Superior temporal gyrus (tissue), 1 donor: ENCODE data around the gene NPC1.
"Not testable (repeated sequence)": the region's sequence is repeated elsewhere in the genome, so short reads cannot be mapped to it uniquely, and the experiment has no call there.

ENCODE experiments used
- DNase-seq: peaks from one replicate; pipeline ENCODE4 v3.0.0-alpha.2; 2016; ENCODE audit errors: extremely low spot score

The NPC1 gene

DNA sequence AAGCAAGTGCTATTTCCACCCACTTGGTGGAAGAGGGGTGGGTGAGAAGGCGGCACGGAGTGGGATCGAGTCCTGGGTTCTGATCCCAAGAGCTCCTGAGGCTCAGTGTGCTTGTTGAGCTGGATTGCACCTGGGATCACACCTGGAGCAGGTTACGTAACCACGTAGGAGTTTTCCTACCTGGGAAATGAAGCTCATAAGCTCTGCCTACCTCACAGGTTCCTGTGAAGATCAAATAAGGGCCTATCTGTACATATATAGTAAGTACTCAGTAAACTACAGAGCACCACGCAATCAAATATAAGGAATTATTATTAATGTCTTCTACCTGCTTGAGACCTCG lies 11.0 kb downstream of the NPC1 start:
- DNase-seq = no peak

GRCh38 chr18:23574611-23575308 lies 11.5 kb downstream of the NPC1 start:
- no peak for DNase-seq

DNA sequence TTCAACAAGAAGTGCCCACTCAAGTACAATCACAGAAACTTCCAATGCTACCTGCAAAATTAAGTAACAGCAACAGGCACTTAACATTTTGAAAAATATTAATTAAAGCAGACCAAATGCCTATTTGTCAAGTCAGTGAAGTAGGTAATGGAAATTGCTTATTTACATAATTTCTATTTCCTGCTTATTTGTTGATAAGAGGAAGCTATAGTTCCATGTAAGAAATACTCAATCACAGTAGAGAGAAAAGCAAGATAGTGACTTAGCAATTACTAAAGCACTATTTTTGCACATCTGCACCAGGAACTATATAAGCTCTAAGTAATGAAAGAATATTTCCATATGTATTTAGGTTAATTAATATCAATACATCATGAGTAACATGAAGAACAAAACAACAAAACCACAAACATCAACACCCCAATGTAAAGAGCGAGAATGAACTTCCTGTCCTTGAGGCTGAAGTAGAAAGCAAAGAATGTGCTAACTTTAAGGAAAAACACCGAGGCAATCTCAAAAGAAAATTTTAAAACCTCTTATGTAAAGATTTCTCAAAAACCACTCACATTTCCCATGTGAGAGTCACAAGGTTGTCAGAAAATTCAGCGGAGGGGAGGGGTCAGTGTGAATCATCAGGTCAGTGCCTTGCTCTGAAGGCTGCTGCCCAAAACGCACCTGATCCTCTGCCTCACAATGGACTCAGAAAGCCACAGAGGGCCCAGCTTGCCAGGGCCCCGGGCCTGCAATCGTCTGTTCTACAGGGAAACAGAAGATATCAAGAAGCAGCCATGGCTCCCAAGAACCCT lies 12.5 kb downstream of the NPC1 start:
- DNase-seq = no peak

DNA sequence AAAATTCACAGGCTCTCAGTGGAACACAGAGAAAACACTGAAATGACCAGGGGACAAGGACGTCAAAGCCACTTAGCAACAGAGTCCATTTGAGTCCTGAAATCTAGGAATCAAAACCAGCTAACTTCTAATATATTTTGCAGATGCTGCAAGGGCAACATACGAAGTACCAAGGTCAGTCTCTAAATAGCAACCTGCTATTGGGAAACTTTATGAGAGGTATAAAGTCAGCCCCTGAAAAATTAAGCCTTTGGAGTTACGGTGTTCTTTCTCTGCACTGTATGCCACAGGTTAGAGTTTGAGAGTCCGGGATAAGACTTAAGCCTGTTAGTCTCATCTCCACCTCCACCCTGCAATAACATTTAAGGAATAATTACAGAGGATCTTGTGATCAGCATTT lies 13.3 kb downstream of the NPC1 start:
- DNase-seq = no peak

GRCh38 chr18:23572570-23572969 lies 13.7 kb downstream of the NPC1 start:
- DNase-seq = no peak

- no peak for DNase-seq
Observed at GRCh38 chr18:23572012-23572411, 14.3 kb downstream of the NPC1 start.

GRCh38 chr18:23570912-23571504 lies 15.3 kb downstream of the NPC1 start:
- DNase-seq = no peak

DNA sequence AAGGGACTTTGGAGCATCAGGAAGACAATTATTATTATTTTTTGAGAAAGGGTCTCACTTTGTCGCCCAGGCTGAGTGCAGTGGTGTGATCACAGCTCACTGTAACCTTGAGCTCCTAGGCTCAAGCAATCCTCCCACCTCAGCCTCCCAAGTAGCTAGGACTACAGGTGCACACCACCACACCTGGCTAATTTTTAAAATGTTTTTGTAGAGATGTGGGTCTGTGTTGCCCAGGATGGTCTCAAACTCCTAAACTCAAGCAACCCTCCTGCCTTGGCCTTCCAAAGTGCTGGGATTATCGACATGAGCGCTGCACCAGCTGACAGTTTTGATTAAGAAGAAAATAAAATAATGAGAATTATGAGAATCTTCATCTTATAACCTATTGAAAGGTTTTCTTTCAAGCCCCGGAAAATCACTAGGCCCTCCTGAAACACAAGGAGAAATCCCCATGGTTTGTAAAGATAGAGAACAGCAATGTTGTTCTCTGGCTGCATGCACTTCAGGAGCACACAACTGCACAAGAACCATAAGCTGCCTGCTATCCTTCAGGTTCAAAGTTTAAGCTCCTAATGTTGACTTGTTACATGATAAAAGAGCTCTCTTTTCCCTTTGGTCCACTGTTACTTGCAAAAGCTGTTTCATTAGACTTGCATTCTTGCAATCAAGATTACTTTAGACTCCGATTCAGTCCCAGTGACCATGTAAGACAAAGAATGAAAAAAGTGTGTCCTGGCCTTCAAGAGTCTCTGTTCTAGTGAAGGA lies 16.8 kb downstream of the NPC1 start:
- no peak for DNase-seq

DNA sequence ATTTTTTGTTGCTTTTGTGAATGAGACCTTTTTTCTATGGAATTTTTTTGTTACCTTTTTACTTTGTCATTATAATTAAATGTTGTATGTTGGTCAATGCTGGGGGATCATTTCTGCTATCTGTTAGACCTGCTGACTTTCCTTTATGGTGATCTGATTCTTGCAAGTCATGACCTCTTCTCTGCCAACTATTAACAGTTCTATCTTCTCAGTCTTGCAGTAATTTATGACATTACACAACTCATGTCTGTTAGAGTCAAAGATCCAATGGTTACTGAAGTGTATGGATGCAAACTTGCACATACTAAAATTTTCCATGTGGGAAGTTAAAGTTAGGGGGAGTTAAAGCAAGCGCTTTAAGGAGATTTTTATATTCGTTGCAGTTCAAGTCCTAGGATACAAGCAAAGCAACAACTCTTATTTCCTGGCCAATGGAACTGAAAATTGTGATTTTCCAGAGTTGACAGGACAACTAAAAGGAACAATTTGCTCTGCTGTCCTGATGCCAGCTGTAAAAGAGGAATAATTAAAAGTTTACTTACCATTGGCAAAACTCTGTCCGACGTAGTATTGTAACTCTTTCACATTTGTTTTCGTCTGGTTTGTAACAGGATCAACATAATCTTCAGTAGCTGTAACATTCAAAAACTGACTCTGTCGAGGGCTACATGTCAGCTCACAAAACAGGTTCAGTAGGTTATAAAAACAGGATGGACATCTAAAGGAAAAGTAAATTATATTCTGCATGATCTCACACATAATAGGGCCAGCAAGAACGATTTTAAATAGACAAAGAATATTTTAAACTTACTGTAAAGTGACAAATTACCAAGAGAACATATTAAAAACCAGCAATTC lies 17.8 kb downstream of the NPC1 start:
- DNase-seq = no peak

DNA sequence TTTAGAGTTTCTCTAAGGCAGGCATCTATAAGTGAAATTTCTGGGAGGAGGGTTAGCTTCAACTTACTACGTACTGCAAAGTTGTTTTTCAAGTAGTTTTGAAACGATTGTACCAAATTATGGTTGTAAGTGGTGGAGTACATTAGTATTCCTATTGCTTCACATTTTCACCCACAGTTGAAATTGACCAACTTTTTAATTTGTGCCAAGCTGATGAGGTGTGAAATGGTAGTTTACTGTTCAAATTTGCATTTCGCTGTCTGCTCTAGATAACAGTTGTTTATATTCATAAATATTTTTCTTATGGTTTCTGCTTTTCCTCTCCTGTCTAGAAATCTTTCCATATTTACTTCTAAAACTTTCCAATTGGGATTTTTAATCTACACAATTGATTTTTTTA lies 18.6 kb downstream of the NPC1 start:
- DNase-seq = no peak

DNA sequence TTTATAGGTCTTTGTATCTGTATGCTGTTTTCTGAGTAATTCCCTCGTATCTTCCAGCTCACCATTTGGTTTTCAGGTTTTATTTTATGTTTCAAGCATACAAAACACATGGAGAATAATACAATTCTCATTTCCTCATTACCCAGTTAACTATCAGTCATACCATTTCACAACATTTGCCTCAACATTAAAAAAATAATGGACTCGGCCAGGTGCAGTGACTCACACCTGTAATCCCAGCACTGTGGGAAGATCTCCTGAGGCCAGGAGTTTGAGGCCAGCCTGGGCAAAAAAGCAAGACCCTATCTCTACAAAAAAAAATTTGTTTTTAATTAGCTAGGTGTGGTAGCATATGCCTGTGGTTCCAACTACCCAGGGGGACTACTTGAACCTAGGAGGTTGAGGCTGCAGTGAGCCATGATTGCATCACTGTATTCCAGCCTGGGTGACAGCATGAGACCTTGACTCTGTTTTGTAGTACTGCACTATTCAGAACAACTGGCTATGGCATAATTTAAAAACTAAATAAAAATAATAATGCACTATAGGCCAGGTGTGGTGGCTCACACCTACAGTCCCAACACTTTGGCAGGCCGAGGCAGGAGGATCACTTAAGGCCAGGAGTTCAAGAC lies 20.3 kb downstream of the NPC1 start:
- DNase-seq = no peak

DNA sequence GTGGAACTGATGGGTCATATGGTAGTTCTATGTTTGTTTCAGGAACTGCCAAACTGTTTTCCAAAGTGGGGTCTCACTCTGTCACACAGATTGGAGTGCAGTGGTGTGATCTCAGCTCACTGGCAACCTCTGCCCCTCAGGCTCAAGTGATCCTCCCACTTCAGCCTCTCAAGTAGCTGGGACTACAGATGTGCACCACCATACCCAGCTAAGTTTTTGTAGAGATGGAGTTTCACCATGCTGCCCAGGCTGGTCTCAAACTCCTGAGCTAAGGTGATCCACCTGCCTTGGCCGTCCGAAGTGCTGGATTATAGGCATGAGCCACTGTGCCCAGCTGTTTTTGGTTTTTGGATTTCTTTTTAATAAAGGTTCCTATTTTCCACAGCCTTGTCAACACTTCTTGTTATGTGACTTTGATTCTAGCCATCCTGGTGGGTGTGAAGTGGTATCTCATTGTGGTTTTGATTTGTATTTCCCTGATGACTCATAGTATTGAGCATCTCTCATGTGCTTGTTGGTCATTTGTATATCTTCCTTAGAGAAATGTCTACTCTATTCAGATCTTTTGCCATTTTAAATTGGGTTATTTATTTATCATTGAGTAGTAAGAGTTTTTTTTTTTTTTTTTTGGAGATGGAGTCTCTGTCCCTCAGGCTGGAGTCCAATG lies 22.8 kb downstream of the NPC1 start:
- DNase-seq = no peak

GRCh38 chr18:23560186-23560585 lies 26.1 kb downstream of the NPC1 start:
- DNase-seq = peak; percentile 89

GRCh38 chr18:23557511-23557910 lies 28.8 kb downstream of the NPC1 start:
- not testable (repeated sequence) for DNase-seq

DNA sequence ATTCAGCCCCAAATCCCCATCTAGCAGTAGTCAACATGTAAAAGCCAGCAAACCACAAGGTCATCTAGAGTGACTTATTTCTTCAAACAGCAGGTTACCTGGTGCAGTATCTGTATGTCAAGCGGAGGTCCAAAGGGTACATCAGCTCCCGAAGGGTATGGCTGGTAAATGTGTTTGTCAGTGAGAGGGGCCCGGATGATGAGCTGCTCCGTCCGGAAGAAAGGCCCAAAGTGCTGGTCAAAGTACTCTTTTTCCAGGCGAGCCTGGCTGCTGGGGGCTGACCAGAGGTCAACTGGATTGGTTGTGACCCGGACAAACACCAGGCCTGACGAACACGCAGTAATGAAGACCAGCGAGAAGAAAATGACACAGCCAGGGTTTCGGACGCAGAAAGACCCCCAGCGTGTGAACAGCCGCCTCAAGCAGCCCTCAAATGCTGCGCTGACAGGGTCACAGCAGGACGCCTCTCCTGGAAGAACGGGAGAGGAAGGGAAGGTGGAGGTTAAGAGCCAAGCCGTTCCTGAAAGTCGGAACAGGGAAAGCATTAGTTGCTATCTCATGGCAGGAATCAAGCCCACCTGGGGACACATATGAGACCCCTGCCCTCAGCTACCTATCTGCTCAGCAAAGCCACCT lies 30.0 kb downstream of the NPC1 start:
- DNase-seq = no peak

DNA sequence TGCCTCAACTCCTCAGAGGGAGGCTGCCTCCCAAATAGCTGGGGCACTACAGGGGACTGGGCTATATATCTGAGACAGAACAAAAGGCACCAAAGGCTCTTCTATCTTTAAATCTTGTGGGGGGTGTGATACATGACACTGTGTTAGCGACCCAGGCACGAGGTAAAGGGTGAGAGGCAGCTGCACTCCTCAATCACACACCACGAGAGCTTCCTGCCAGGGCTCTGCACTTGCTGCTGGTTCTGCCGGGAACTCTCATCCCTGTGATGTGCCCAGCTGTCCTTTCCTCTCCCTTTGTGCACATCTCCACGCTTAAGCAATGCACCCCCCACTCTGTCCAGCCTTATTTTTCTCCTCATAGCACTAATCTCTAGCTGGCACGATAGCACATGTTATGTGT lies 32.4 kb downstream of the NPC1 start:
- no peak for DNase-seq

DNA sequence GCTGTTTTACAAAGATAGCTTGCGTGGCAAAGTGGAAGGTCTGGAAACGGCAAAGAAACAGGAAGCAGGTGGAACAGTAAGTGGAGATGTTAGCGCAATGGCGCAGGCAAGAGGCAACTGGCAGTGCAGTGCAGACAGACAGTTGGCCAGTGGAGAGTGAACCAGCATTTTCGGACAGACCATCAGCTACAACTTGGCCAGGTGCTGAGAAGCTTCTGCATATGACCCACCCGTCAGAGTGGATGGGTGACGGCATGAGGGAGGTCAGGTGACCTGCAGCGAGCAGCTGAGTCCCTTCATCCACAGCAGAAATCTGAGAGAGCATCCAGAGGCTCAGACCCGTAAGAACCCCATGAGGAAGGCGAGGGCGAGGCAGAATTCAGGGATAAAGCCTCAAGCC lies 33.8 kb downstream of the NPC1 start:
- no peak for DNase-seq

DNA sequence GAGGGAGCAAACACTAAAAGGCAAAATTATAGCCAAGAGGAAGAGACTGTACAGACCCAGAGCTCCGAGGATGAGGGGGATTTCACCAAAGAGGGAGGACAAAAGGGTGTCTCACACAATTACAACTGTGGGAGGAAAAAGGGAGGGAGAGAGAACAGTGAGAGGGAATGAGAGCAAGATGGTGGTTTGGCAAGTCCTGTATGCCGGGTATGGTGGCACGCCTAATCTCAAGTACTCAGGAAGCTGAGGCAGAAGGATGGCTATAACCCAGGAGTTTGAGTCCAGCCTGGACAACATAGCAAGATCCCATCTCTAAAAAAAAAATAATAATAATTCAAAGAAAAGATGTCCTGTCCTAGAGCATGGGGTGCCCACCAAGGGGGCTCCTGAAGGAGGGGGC lies 34.3 kb downstream of the NPC1 start:
- no peak for DNase-seq

DNA sequence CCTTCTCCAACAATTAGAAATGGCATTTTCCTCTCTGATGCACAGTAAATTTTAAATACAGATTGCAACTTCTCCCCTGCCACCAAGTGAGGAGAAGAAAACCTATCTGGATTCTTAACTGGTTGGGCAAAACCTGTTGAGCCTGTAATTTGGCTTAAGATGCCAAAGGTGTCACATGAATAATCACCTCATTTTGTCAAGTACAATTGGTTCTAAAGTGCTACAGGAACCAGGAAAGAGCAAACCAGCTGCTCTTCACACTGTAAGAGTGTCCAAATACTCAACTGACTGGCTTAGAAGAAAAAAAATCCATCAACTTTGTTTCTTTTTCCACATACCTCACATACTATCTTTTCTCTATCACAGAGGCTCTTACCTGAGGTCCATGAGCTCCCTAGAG lies 35.4 kb downstream of the NPC1 start:
- no peak for DNase-seq

DNA sequence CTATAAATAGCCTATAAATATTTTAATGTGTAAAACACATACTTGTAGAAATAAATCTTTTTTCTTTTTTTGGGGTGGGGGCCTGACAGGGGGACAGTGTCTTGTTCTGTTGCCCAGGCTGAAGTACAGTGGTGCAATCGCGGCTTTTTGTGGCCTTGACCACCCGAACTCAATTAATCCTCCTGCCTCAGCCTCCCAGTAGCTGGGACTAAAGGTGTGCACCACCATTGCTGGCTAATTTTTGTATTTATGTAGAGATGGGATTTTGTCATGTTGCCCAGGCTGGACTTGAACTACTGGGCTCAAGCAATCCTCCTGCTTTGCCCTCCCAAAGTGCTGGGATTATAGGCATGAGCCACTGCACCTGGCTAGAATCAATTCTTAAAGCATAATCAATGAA lies 37.6 kb downstream of the NPC1 start:
- DNase-seq = no peak
